H1 (cell line): ENCODE results near the gene CDK2. TPM values are rescaled to one million over a fixed set of nuclear protein-coding genes. Genes with fewer than 3 reads are reported as not detected.

Experiments used
- CTCF ChIA-PET: fragments of 300-600 bp; sonication (Branson Sonifier 250); formaldehyde crosslinking; loops from one replicate; lab custom pipeline; 2021; ENCODE audit not compliant: partially characterized antibody; lab: Charles Lee
- POLR2A ChIA-PET: fragments of 300-600 bp; sonication (Branson Sonifier 250); formaldehyde crosslinking; loops from one replicate; lab custom pipeline; 2021; ENCODE audit warnings: inconsistent platforms; ENCODE audit not compliant: partially characterized antibody; lab: Charles Lee
- DNase-seq, 2 experiments: peaks; one replicate each; pipeline versions ENCODE4 v3.0.0 to v3.0.0-alpha.2; 2010 to 2022; ENCODE audit warnings: low spot score in 2 of 2, low read depth in 1 of 2, mixed read lengths in 1 of 2
- FAIRE-seq: peaks from 2 replicates; lab custom pipeline; 2011; peaks lifted over from hg19 to GRCh38; lab: Jason Lieb, UNC
- H2AFZ ChIP-seq: 2 replicates; pipeline ENCODE4 v1.8.1; 2012; ENCODE audit warnings: low read length, inconsistent platforms
- H2AK5ac ChIP-seq: 2 replicates; pipeline ENCODE4 v1.6.1; 2013; ENCODE audit warnings: low read depth, low read length
- H2BK120ac ChIP-seq: replicated peaks from 2 replicates; pipeline ENCODE3; 2013; ENCODE audit warnings: low read depth, low read length, inconsistent platforms
- H2BK12ac ChIP-seq: 2 replicates; pipeline ENCODE4 v1.6.1; 2013; ENCODE audit warnings: low read depth, low read length
- H2BK15ac ChIP-seq: 2 replicates; pipeline ENCODE4 v1.6.1; 2013; ENCODE audit warnings: low read length
- H2BK20ac ChIP-seq: 2 replicates; pipeline ENCODE4 v1.6.1; 2013; ENCODE audit warnings: low read length
- H2BK5ac ChIP-seq: 2 replicates; pipeline ENCODE4 v1.6.1; 2013; ENCODE audit warnings: low read depth, low read length
- H3K14ac ChIP-seq: 2 replicates; pipeline ENCODE4 v1.6.1; 2013; ENCODE audit warnings: inconsistent platforms; ENCODE audit not compliant: insufficient read length
- H3K18ac ChIP-seq: 2 replicates; pipeline ENCODE4 v1.6.1; 2013; ENCODE audit warnings: low read length; ENCODE audit errors: extremely low read depth
- H3K23ac ChIP-seq: 2 replicates; pipeline ENCODE4 v1.6.1; 2013; ENCODE audit warnings: inconsistent platforms; ENCODE audit not compliant: insufficient read length
- H3K23me2 ChIP-seq: 2 replicates; pipeline ENCODE4 v1.6.1; 2013; ENCODE audit warnings: low read depth, low read length
- H3K27ac ChIP-seq: 2 replicates; pipeline ENCODE4 v1.6.1; 2011; ENCODE audit warnings: low read depth, low read length, inconsistent platforms
- H3K27me3 ChIP-seq, 4 experiments: replicated peaks in 1 of 4; 1 replicate in 1 of 4; 2 replicates in 3 of 4; pipeline versions ENCODE4 v1.6.1 to v1.8.1; 2011 to 2013; ENCODE audit warnings: low read length in 3 of 4, mild to moderate bottlenecking in 3 of 4, inconsistent platforms in 2 of 4, mixed read lengths in 2 of 4, moderate library complexity in 1 of 4; ENCODE audit not compliant: control insufficient read depth in 3 of 4, insufficient read depth in 3 of 4; ENCODE audit errors: extremely low read depth in 1 of 4
- H3K36me3 ChIP-seq, 4 experiments: 2 replicates each; pipeline versions ENCODE4 v1.6.1 to v1.8.1; 2011 to 2013; ENCODE audit warnings: mild to moderate bottlenecking in 4 of 4, low read length in 3 of 4, moderate library complexity in 2 of 4, control low read depth in 1 of 4, inconsistent platforms in 1 of 4; ENCODE audit not compliant: insufficient read depth in 4 of 4, control insufficient read depth in 2 of 4
- H3K4ac ChIP-seq: replicated peaks from 2 replicates; pipeline ENCODE3; 2013; ENCODE audit warnings: low read length, low read depth, mixed read lengths, inconsistent platforms; ENCODE audit not compliant: insufficient read length
- H3K4me1 ChIP-seq, 4 experiments: replicated peaks in 1 of 4; 1 replicate in 1 of 4; 2 replicates in 3 of 4; pipeline versions ENCODE4 v1.6.1 to v1.8.1; 2011 to 2013; ENCODE audit warnings: low read length in 3 of 4, inconsistent platforms in 2 of 4, mixed read lengths in 1 of 4; ENCODE audit not compliant: insufficient read depth in 4 of 4, control insufficient read depth in 3 of 4
- H3K4me2 ChIP-seq, 2 experiments: 2 replicates each; pipeline versions ENCODE4 v1.6.1 to v1.8.1; 2011 to 2013; ENCODE audit warnings: low read depth in 2 of 2, low read length in 2 of 2, control low read depth in 1 of 2, inconsistent platforms in 1 of 2, mild to moderate bottlenecking in 1 of 2; ENCODE audit not compliant: insufficient read depth in 1 of 2
- H3K4me3 ChIP-seq, 4 experiments: fragments of 200-600, 300-600 bp in 1 of 4; sonication (generic), shearing (Covaris generic), sonication (Bioruptor Twin) in 1 of 4; 2 replicates each; pipeline versions ENCODE4 v1.5.1 to v1.8.1; 2011 to 2016; ENCODE audit warnings: low read length in 4 of 4, low read depth in 3 of 4, control low read depth in 2 of 4, inconsistent platforms in 2 of 4, mild to moderate bottlenecking in 2 of 4, mixed read lengths in 1 of 4, moderate library complexity in 1 of 4; ENCODE audit not compliant: insufficient read depth in 2 of 4; ENCODE audit errors: extremely low read depth in 1 of 4
- H3K56ac ChIP-seq: replicated peaks from 2 replicates; pipeline ENCODE3; 2013; ENCODE audit warnings: low read depth, mild to moderate bottlenecking, mixed read lengths, low read length, inconsistent platforms; ENCODE audit not compliant: insufficient read length
- H3K79me1 ChIP-seq: 2 replicates; pipeline ENCODE4 v1.6.1; 2013; ENCODE audit warnings: low read depth, low read length, control low read depth
- H3K79me2 ChIP-seq, 2 experiments: 2 replicates each; pipeline versions ENCODE4 v1.6.1 to v1.8.1; 2012 to 2013; ENCODE audit warnings: low read length in 2 of 2, mild to moderate bottlenecking in 2 of 2, inconsistent platforms in 1 of 2; ENCODE audit not compliant: insufficient read depth in 2 of 2, control insufficient read depth in 1 of 2
- H3K9ac ChIP-seq, 4 experiments: replicated peaks in 1 of 4; 1 replicate in 1 of 4; 2 replicates in 3 of 4; pipeline versions ENCODE4 v1.6.1 to v1.8.1; 2011 to 2013; ENCODE audit warnings: low read depth in 3 of 4, low read length in 3 of 4, control low read depth in 2 of 4, mild to moderate bottlenecking in 2 of 4, moderate library complexity in 2 of 4, inconsistent platforms in 1 of 4; ENCODE audit errors: extremely low read depth in 1 of 4
- H3K9me3 ChIP-seq, 2 experiments: 2 replicates each; pipeline versions ENCODE4 v1.6.1 to v1.8.1; 2012 to 2013; ENCODE audit warnings: mild to moderate bottlenecking in 2 of 2, moderate library complexity in 2 of 2, control low read depth in 1 of 2, inconsistent platforms in 1 of 2, low read depth in 1 of 2, low read length in 1 of 2, mixed read lengths in 1 of 2; ENCODE audit not compliant: insufficient read depth in 2 of 2
- H4K20me1 ChIP-seq, 2 experiments: replicated peaks in 1 of 2; 2 replicates each; pipeline versions ENCODE3 to v1.8.1; 2011 to 2013; ENCODE audit warnings: inconsistent platforms in 2 of 2, low read length in 2 of 2, mild to moderate bottlenecking in 1 of 2; ENCODE audit not compliant: insufficient read depth in 2 of 2, control insufficient read depth in 1 of 2
- H4K5ac ChIP-seq: 2 replicates; pipeline ENCODE4 v1.6.1; 2013; ENCODE audit warnings: low read length, low read depth, mixed read lengths, inconsistent platforms; ENCODE audit not compliant: insufficient read length
- H4K8ac ChIP-seq: 2 replicates; pipeline ENCODE4 v1.8.0; 2013; ENCODE audit warnings: mild to moderate bottlenecking, moderate library complexity, low read length, inconsistent platforms; ENCODE audit not compliant: insufficient read depth; ENCODE audit errors: extremely low read depth
- H4K91ac ChIP-seq: replicated peaks from 2 replicates; pipeline ENCODE3; 2013; ENCODE audit warnings: low read length, mixed read lengths, inconsistent platforms; ENCODE audit not compliant: insufficient read length
- BRCA1 ChIP-seq: IDR thresholded peaks from 2 replicates; pipeline ENCODE4 v1.6.1; 2012; ENCODE audit warnings: low read depth, low read length, improper control_type of control experiment
- CBX5 ChIP-seq: fragments of 300-800, 300-1000 bp; sonication (generic); IDR thresholded peaks from 2 replicates; pipeline ENCODE4 v1.7.1; 2016; ENCODE audit warnings: antibody characterized with exemption, low read length, low read depth
- CHD2 ChIP-seq: IDR thresholded peaks from 2 replicates; pipeline ENCODE4 v1.6.1; 2012; ENCODE audit warnings: low read length, improper control_type of control experiment
- GABPA ChIP-seq: IDR thresholded peaks from 2 replicates; pipeline ENCODE4 v1.6.1; 2011; ENCODE audit warnings: mild to moderate bottlenecking, low read length, moderate library complexity, borderline replicate concordance; ENCODE audit not compliant: insufficient read depth
- PHF8 ChIP-seq: fragments of 200-600 bp; sonication (generic); conservative IDR thresholded peaks from 2 replicates; pipeline ENCODE4 v1.7.1; 2012; ENCODE audit warnings: low read depth, mild to moderate bottlenecking, inconsistent platforms, low read length, moderate library complexity
- RBBP5 ChIP-seq: IDR thresholded peaks from 2 replicates; pipeline ENCODE4 v1.7.1; 2012; ENCODE audit warnings: low read depth, mild to moderate bottlenecking, inconsistent platforms, low read length, moderate library complexity, borderline replicate concordance
- TBP ChIP-seq: IDR thresholded peaks from 2 replicates; pipeline ENCODE4 v1.6.1; 2011; ENCODE audit warnings: low read depth, low read length, improper control_type of control experiment
- WGBS, 2 experiments: shearing (Covaris generic) in 1 of 2; methylation state at CpG; one replicate each; pipeline versions ENCODE4 v1.1.6 to v1.1.7; 2013 to 2015; ENCODE audit warnings: low lambda C conversion rate in 2 of 2, mixed read lengths in 2 of 2, inconsistent platforms in 1 of 2, low coverage in 1 of 2, missing lambda C conversion rate in 1 of 2; ENCODE audit not compliant: insufficient replicate concordance in 2 of 2, insufficient coverage in 1 of 2, insufficient read length in 1 of 2; ENCODE audit errors: extremely low coverage in 1 of 2, missing lambda C conversion rate in 1 of 2; 5-methylcytosine and 5-hydroxymethylcytosine counted together
- polyA plus RNA-seq, 7 experiments: library from polyadenylated mRNA; depleted of rRNA in 3 of 7; stranded (reverse) in 5 of 7; unstranded in 2 of 7; fragments of >200 nt in 5 of 7; fragments of 200-250 nt in 2 of 7; gene quantifications; 1 replicate in 5 of 7; 2 replicates in 1 of 7; 4 replicates in 1 of 7; pipeline versions ENCODE4 v1.2.1 to v1.2.3, GENCODE V29; 2011 to 2013; ENCODE audit warnings: missing spikeins in 2 of 7, mixed read lengths in 2 of 7
- total RNA-seq: library from RNA; stranded (reverse); fragmentation: NEBNext Ultra II Directional; extraction: Animal tissue kit (Norgen Biotek cat#: 25700); gene quantifications from 2 replicates; pipeline ENCODE4 v1.2.1, GENCODE V29; 2021
- TF ChIP-seq, protein P1 (sequence below), 3 experiments: IDR thresholded peaks; 1 replicate in 2 of 3; 2 replicates in 1 of 3; pipeline versions ENCODE4 v1.5.1 to v1.6.1; 2011; ENCODE audit warnings: low read length in 3 of 3, mild to moderate bottlenecking in 3 of 3, inconsistent platforms in 2 of 3, low read depth in 1 of 3, moderate library complexity in 1 of 3; ENCODE audit not compliant: insufficient read depth in 1 of 3; ENCODE audit errors: control extremely low read depth in 1 of 3

Gene CDK2
- total and polyA plus RNA-seq, 2 of the 8 experiments (the other 6 are each of a cell fraction or from before 2014, with no cell fraction given), result 39.4 to 42.5 TPM

DNA sequence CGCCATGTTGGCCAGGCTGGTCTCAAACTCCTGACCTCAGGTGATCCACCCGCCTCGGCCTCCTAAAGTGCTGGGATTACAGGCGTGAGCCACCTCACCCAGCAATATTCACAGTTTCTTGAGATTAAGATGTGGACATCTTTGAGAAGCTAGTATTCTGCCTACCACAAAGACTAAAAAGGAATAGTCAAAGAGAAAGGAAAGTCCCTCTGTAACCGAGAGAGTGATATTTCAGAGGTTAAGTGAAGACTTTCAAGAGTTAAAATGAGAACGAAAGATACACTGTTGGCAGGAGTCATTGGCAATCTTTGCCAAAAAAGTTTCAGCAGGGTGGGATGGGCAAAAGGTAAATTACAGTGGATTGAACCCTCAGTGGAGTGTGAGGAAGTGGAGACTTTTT is 20.1 kb upstream of the CDK2 start:
- H3K4me2 ChIP-seq, result no peak overlapping the region

More for the DNA sequence above, 20.1 kb upstream of the CDK2 start:
- Histone ChIP-seq H3K79me2 (no peaks in the 10 kb centered on the region), H2BK12ac (no peak overlapping the region), H3K14ac (no peak overlapping the region), H3K9me3 (no peaks in the 10 kb centered on the region), H3K27me3 (no peaks in the 10 kb centered on the region), H2BK120ac (no peak overlapping the region), H4K91ac (no peak overlapping the region), H2AK5ac (no peak overlapping the region), H3K56ac (no peak overlapping the region), H3K23me2 (no peaks in the 10 kb centered on the region; the same call in 1 of the 2 replicates), H2AFZ (no peak overlapping the region), H3K27ac (no peak overlapping the region), H3K79me1 (no peaks in the 10 kb centered on the region), H2BK5ac (no peak overlapping the region), H2BK20ac (no peak overlapping the region), H4K8ac (no peak overlapping the region), H3K18ac (no peak overlapping the region), H3K36me3 (peaks cover 0 to under 1% (median under 1%) of the 10 kb centered on the region in 4 experiments; a peak in 3 of 8 replicates), H3K4me3 (no peak overlapping the region), H3K4me1 (no peaks in the 10 kb centered on the region), H2BK15ac (no peak overlapping the region), H3K9ac (no peak overlapping the region), H3K4ac (no peak overlapping the region), H4K5ac (no peak overlapping the region), H4K20me1 (no peaks in the 10 kb centered on the region), H3K23ac (no peak overlapping the region)
- POLR2A ChIA-PET, result interaction anchor here (1.6 kb wide), 1 partner anchor 9 kb away, joined by 4 read pairs; no protein-coding TSS in a partner anchor
- DNase-seq (no peak), FAIRE-seq (no peak)
- WGBS, 2 experiments, result 95% methylated on average over 6 of the region's 6 CpGs; no CpG with 5 or more reads in 1 of the 2 experiments
- TF ChIP-seq RBBP5 (no peak), CHD2 (no peak), PHF8 (no peak), CBX5 (no peak), BRCA1 (no peak), TBP (no peak), GABPA (no peak)
- TF ChIP-seq, protein P1, sequence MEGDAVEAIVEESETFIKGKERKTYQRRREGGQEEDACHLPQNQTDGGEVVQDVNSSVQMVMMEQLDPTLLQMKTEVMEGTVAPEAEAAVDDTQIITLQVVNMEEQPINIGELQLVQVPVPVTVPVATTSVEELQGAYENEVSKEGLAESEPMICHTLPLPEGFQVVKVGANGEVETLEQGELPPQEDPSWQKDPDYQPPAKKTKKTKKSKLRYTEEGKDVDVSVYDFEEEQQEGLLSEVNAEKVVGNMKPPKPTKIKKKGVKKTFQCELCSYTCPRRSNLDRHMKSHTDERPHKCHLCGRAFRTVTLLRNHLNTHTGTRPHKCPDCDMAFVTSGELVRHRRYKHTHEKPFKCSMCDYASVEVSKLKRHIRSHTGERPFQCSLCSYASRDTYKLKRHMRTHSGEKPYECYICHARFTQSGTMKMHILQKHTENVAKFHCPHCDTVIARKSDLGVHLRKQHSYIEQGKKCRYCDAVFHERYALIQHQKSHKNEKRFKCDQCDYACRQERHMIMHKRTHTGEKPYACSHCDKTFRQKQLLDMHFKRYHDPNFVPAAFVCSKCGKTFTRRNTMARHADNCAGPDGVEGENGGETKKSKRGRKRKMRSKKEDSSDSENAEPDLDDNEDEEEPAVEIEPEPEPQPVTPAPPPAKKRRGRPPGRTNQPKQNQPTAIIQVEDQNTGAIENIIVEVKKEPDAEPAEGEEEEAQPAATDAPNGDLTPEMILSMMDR (IDR thresholded peaks at IDR 0.05; ENCODE audit: control extremely low read depth in 1 of 3, insufficient read depth in 1 of 3, low read depth in 1 of 3, low read length in 3 of 3), result no peak
- CTCF ChIA-PET, result interaction anchor here (0.6 to 2.0 kb wide), 2 partner anchors 209 to 411 kb away, joined by 3 to 5 read pairs; no protein-coding TSS in a partner anchor
